ENCODE results near the gene ZBTB48. TPM values are rescaled to one million over a fixed set of nuclear protein-coding genes. Genes with fewer than 3 reads are reported as not detected.
"Not testable (repeated sequence)": the region's sequence is repeated elsewhere in the genome, so short reads cannot be mapped to it uniquely, and the experiment has no call there.

The ZBTB48 gene
- 10 to 100 TPM; 24.1 to 35.8 (median 28.1) TPM for polyA plus RNA-seq (ENCODE audit: insufficient read length in 4 of 4)

DNA sequence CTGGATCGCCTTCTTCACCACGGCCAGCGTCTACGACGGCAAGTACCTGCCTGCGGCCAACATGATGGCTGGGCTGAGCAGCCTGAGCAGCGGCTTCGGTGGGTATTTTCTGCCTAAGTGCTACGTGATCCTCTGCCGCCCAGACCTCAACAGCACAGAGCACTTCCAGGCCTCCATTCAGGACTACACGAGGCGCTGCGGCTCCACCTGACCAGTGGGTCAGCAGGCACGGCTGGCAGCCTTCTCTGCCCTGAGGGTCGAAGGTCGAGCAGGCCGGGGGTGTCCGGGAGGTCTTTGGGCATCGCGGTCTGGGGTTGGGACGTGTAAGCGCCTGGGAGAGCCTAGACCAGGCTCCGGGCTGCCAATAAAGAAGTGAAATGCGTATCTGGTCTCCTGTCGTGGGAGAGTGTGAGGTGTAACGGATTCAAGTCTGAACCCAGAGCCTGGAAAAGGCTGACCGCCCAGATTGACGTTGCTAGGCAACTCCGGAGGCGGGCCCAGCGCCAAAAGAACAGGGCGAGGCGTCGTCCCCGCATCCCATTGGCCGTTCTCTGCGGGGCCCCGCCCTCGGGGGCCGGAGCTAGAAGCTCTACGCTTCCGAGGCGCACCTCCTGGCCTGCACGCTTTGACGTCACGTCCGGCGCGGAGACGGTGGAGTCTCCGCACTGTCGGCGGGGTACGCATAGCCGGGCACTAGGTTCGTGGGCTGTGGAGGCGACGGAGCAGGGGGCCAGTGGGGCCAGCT lies at the start of gene ZBTB48:
ZBTB48 (plus strand) TSS at position 621 of the 745 bp plus-strand sequence. CDS start 616 bp downstream, outside the sequence.
- DNase-seq (ENCODE audit: low read depth in 4 of 4, low spot score in 3 of 4) = peak; percentile 96 to 98 (median 98)

DNA sequence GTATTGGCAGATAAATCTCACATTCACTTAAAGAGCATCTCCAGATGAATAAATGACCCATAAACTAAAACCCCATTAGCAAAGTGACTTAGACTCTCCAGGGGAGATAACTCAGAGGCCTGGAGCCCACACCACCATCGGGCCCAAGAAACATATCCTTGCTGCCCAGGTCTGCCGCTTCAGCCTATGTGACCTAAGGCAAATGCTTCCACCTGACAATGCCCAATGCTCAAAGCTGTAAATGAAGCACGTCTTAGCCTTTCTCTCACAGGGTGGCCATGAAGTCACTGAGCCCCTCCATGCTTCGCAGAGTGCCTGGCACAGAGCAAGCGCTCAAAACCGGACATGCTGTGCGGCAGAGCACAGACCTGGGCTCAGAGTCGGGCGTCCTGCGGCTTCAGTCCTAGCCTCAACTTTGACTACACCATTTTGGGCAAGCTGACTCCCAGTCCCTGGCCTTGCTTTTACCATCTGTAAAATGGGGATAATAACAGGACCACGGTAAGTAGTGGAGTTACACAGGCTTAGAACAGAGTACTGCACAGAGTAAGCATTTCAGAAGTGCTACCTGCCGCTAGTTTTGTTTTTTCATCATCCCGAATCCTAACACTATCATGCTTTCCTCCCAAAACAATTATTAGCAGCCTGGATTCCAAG lies 49.2 kb upstream of the ZBTB48 start:
- DNase-seq (ENCODE audit: low read depth in 4 of 4, low spot score in 3 of 4) = no peak

DNA sequence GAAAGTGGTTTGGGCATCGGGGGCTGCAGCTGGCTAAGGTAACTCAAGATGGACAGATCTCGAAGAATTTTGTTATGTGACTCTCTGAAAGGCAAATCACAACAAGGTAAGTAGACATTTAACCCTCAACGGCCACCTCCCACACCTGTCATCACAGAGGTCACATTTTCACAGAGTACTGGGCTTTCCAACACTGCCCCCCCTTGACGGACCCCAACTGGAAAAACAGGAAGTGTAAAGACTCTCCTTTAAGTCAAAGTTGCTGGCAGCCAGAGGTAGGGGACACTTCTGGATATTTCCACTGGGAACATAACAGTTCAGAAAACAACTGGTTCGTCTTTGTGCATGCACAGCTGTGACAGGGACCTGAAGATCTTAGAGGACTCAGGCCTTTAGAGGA lies 47.8 kb upstream of the ZBTB48 start:
- no peak for DNase-seq (ENCODE audit: low read depth in 4 of 4, low spot score in 3 of 4)

DNA sequence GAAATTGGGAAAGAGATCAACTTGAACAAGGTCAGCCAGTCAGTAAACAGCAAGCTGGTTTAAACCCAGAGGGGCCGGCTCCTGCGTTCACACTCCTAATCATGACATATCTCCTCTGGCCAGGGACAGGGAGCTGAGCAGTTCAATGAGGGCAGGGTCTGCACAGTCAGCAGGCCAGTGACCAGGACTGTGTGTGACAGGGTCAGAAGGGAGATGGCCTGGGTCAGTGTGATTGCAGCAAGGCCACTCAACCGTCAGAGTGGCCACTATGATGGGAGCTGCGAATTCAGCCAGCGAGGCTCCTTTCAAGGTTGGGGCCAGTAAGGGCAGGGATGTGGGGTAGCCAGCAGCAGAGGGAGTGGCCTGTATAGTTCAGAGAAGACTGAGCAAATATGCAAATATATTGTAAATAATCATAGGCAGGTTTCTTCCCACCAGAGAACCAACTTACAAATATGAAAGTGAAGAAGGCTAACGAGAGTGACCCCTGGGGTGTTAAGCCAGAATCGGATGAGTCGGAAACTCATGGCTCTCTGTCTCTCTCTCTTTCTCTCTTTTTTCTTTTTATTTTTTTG lies 45.5 kb upstream of the ZBTB48 start:
- no peak for DNase-seq (ENCODE audit: low read depth in 4 of 4, low spot score in 3 of 4)

DNA sequence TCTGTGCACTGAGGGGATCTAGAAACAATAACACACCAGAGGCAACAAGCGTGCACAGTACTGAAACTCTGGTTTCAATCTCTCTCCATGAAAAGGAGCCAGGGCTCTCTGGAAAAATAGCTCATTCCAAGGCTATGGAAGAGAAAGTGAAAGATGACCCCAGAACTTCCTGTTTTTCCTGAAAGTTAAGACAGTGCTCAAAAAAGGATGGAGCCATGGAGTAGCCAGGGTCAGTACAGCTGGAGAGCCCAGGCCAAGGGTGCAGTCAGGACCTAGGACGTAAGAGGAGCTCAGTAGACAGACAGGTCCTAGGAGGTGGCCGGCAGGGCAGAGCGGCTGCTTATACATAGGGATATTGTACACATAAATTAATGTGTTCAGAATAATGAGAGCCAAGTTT lies 44.6 kb upstream of the ZBTB48 start:
- DNase-seq (ENCODE audit: low read depth in 4 of 4, low spot score in 3 of 4) = no peak

DNA sequence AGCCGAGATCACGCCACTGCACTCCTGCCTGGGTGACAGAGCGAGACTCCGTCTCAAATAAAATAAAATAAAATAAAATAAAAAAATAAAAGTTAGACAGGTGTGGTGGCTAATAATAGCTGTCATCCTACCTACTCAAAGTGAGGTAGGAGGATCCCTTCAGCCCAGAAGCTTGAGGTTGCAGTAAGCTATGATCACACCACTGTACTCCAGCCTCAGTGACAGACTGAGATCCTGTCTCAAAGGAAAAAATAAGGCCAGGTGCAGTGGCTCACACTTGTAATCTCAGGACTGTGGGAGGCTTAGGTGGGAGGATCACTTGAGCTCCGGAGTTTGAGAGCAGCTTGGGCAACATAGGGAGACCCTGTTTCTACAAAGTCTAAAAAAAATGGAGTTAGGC lies 43.5 kb upstream of the ZBTB48 start:
- DNase-seq (ENCODE audit: low read depth in 4 of 4, low spot score in 3 of 4) = no peak

DNA sequence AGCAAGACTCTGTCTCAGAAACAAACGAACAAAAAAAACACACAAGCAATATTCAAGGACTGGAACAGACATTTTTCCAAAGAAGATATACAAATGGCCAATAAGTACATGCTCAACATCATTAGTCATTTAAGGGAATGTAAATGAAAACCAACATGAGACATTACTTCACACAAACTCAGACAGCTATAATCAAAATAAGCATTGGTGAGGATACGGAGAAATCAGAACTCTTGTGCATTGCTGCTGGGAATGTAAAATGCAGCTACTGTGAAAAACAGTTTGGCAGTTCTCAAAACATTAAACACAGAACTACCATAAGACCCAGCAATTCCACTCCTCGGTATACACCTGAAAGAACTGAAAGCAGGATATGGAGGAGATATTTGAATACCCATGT lies 40.8 kb upstream of the ZBTB48 start:
- no peak for DNase-seq (ENCODE audit: low read depth in 4 of 4, low spot score in 3 of 4)

DNA sequence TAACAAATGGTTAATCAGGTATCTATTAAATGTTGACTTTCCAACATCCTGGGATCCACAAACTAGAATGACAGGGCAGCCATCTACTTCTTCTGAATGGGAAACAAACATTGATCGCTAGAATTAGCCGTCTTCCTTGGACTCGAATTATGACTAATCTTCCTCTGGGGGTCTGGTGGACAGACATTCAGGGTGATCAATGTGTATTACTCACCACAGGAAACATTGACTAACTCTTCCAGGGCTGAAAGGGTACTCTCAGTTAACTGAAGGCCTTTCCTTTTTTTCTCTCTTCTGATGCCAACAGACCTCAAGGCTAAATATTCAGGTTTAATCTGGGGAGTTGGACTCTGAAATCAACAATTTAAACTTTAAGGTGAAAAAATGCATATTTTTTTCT lies 35.0 kb upstream of the ZBTB48 start:
- no peak for DNase-seq (ENCODE audit: low read depth in 4 of 4, low spot score in 3 of 4)

DNA sequence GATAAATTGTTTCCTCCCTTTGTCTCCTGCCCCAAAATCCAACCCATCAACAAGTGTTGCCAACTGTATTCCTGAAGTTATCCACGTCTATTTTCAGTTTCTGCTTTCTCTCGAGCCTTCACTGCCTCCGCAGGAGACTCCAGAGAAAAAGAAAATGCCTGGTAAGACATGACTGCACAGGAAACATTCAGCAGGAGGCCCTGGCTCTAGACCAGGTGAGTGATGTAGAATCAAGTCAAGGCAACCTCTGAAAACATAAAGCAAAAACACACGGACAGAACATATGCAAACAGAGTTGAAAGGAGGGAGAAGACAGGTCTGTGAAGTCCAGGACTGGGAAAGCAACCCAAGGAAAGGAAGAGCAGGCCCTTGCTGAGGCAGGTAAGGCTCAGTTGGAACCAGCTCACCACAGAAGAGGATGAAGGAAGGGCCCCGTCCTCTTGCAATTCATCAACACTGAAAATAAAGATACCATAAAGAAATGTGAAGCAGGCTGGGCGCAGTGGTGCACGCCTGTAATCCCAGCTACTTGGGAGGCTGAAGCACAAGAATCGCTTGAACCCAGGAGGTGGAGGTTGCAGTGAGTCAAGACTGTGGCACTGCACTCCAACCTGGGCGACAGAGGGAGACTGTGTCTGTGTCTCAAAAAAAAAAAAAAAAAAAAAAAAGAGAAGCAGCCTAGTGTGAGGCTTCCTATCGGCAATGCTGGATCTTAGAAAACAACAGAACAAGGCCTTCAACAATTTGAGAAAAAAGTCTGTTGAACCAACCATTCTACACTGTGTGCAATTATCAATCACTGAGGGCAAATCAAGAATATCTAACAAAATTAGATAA lies 34.3 kb upstream of the ZBTB48 start:
- DNase-seq (ENCODE audit: low read depth in 4 of 4, low spot score in 3 of 4) = no peak

DNA sequence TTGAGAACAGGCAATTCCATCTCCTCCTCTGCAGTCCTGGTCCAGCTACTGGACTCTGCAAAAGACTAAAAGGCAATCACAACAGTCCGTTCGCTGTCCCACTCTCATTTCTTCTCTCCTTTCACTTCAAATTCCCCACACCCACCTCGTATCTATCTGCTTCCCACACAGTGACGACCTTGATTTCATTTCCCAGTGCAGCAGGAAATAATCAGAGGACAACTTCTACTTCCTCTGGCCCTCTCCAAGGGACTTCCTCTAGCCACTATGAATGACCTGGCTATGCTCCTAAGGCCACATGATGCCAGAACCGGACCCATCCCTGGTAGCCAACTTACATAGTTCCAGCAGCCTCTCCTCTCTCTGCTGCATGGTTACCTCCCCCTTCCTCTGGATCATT lies 33.5 kb upstream of the ZBTB48 start:
- no peak for DNase-seq (ENCODE audit: low read depth in 4 of 4, low spot score in 3 of 4)

DNA sequence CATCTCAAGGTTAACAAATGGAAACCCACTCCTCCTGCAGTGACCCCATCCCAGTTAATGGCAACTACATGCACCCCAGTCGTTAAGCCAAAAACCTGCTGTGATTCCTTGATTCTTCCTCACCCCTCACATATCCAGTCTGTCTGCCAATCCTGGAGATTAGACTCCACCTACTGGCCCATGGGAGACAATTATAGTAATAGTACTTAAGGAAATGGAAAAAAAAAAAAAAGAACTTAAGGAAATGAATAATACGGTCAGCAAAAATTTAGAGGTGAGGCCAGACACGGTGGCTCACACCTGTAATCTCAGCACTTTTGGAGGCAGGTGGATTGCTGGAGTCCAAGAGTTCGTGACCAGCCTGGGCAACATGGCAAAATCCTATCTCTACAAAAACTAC lies 32.5 kb upstream of the ZBTB48 start:
- DNase-seq (ENCODE audit: low read depth in 4 of 4, low spot score in 3 of 4) = no peak

DNA sequence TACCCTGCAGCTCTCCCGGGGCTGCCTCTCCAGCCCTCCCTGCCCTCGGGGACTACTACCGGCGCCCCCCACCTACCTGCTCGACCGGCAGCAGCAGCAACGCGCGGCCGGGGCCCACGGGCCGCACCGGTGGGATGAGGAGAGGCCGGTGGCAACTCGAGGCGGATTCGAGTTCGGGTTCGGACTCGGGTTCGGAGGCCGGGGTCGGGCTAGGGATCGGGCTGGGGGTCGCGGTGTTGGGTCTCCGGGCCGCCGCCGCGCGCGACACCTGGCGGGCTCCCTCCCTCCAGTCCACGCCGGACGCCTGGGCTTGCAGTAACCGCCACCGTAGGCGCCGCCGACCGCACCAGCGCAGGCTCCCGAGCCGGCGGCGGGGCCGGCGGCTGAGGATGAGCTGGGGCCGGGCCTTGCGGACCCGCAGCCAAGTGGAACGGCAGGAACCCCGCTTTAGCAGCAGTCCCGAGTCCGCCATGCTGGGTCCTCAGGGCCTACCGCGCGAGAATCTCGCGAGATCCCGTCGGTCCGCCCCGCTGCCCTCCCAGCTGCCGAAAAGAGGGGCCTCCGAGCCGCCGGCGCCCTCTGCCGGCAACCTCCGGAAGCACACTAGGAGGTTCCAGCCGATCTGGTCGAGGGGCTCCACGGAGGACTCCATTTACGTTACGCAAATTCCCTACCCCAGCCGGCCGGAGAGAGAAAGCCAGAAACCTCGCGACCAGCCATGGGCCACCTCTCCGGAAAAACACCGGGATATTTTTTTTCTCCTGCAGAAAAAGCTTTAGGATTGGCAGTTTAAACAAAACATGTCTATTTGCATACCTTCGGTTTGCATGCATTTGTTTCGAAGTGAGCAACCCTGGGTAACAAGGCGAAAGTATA lies 25.5 kb upstream of the ZBTB48 start, which contains the start of gene NOL9:
NOL9 (minus strand) TSS at position 483 of the 876 bp plus-strand sequence; CDS start at position 472, 11 bp downstream.
- DNase-seq (ENCODE audit: low read depth in 4 of 4, low spot score in 3 of 4) = peak; percentile 86 to 95 (median 88)

DNA sequence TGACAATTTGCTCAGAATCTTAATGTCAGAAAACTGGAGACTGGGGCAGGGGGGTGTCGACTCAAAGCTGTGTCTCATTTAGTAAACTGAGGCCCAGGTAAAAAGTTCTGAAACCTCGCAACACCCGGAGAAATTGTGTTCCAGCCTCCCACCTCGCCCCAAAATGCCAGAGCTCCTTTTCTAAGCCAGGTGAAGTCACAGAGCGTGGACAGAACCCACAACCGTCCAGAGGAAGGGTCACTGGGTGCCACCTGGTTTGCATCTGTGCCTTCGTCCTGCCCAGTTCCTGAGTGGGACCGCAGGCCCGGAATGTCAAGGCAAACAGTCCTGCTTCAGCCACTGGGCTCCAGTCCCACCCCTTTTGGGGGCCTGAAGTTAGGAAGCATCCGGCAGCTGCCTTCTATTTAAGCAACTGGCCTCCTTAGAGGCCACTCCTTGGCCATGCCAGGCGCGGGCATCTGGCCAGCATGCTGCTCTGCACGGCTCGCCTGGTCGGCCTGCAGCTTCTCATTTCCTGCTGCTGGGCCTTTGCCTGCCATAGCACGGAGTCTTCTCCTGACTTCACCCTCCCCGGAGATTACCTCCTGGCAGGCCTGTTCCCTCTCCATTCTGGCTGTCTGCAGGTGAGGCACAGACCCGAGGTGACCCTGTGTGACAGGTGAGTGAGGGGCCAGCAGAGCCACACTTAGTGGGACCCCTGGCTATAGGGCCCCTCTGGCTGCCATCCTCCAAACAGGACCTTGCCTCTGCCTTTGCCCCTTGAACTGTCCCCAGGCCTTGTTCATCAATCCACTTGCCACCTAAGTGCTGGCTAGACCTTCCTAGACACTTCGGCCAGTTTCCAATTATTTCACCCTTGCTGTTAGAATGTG lies 24.7 kb upstream of the ZBTB48 start, which contains the start of gene TAS1R1:
TAS1R1 (plus strand) TSS at position 401 of the 872 bp plus-strand sequence; CDS start at position 468, 67 bp downstream.
- DNase-seq (ENCODE audit: low read depth in 4 of 4, low spot score in 3 of 4) = no peak

DNA sequence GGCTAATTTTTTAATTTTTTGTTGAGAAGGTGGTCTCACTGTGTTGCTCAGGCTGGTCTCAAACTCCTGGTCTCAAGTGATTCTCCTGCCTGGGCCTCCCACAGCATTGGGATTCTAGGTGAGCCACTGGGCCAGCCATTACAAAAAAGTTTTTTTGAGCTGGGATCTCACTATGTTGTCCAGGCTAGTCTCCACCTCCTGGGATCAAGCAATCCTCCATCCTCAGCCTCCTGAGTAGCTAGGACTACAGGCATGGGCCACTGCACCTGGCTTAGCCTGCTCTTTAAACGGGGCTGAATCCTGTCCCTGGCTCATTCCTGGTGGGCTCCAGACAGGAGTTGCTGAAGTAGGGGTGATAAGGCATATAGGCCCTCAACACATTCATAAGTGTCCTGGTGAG lies 22.2 kb upstream of the ZBTB48 start:
- DNase-seq (ENCODE audit: low read depth in 4 of 4, low spot score in 3 of 4) = no peak

DNA sequence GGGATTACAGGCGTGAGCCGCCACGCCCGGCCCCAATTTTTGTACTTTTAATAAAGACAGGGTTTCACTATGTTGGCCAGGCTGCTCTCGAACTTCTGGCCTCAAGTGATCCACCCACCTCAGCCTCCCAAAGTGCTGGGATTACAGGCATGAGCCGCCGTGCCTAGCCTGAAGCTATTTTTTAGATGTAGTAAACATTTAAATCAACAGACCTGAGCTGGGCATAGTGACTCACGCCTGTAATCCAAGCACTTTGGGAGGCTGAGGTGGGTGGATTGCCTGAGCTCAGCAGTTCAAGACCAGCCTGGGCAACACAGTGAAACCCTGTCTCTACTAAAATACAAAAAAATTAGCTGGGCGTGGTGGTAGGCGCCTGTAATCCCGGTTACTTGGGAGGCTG lies 20.6 kb upstream of the ZBTB48 start:
- not testable (repeated sequence) for DNase-seq (ENCODE audit: low read depth in 4 of 4, low spot score in 3 of 4)

DNA sequence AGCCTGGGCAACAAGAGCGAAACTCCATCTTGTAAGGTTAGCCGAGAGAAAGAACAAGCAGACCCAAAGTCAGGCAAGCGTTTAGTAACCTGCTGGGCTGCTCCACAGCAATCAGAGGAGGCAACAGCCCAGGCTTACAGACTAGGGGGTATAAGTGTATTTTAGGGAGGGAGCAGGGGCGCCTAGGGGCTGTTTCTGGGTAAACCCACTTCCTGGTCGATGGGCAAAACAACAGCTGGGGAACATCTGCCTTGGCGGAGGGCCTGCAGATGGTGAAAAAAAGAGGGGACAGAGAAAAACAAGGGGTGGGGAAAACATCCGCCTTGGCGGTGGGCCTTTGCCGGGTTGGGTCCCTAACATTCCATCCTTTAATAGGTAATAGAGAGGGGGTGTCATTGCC lies 19.5 kb upstream of the ZBTB48 start:
- DNase-seq (ENCODE audit: low read depth in 4 of 4, low spot score in 3 of 4) = no peak

DNA sequence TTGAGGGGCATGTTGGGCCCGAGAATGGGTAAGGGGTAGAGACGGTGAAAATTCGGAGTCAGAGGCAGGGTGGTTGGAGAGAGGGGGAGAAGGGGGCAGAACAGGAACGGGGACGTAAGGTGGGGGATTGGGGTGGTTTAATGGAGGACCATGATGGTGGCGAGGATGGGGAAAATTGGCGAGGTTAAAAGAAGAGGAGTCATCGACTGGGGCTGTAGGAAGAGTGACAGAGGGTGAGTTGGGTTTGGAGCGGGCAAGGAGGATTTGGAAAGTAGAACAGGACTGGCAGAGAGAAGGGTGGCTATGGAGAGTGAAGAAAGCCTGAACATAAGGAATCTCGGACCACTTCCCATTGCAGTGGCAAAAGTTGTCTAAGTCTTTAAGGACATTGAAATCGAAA lies 10.8 kb upstream of the ZBTB48 start:
- DNase-seq (ENCODE audit: low read depth in 4 of 4, low spot score in 3 of 4) = no peak

DNA sequence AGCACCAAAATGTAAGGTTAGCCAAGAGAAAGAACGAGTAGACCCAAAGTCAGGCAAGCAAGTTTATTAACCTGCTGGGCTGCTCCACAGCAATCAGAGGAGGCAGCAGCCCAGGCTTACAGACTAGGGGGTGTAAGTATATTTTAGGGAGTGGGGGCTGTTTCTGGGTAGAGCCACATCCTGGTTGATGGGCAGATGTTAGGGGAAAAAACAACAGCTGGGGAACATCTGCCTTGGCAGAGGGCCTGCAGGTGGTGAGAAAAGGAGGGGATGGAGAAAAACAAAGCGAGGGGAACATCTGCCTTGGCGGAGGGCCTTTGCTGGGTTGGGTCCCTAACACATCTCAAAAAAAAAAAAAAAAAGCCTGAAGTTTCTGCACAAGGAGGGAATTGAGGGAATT lies 9.7 kb upstream of the ZBTB48 start:
- no peak for DNase-seq (ENCODE audit: low read depth in 4 of 4, low spot score in 3 of 4)

DNA sequence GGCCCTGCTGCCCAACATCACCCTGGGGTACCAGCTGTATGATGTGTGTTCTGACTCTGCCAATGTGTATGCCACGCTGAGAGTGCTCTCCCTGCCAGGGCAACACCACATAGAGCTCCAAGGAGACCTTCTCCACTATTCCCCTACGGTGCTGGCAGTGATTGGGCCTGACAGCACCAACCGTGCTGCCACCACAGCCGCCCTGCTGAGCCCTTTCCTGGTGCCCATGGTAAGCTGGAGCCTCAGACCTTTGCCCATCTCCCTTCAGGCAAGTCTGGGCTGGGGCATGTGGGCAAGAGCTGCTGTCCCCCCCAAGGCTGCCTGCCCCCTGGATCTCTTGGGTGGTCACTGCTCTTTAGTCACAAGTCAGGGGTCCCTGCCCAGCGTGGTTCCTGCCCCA lies 8.8 kb upstream of the ZBTB48 start:
- DNase-seq (ENCODE audit: low read depth in 4 of 4, low spot score in 3 of 4) = no peak

All from right renal pelvis (tissue), 4 donors.